KOPT-K1 (cell line): ENCODE data around the gene TGIF1.

Experiments used
- H3K27ac ChIP-seq: fragments of 200-600 bp; sonication (generic); 2 replicates; pipeline ENCODE4 v1.5.1; 2016; ENCODE audit warnings: antibody characterized with exemption, mild to moderate bottlenecking, low read depth, low read length; ENCODE audit not compliant: poor library complexity, severe bottlenecking
- H3K36me3 ChIP-seq: fragments of 200-600 bp; sonication (generic); 2 replicates; pipeline ENCODE4 v1.5.1; 2017; ENCODE audit warnings: antibody characterized with exemption, mild to moderate bottlenecking, low read length, moderate library complexity; ENCODE audit not compliant: insufficient read depth
- H3K9me3 ChIP-seq: fragments of 200-600 bp; sonication (generic); 2 replicates; pipeline ENCODE4 v1.5.1; 2017; ENCODE audit warnings: antibody characterized with exemption, low read length, mild to moderate bottlenecking; ENCODE audit not compliant: insufficient read depth, poor library complexity, severe bottlenecking

TGIF1 gene

DNA sequence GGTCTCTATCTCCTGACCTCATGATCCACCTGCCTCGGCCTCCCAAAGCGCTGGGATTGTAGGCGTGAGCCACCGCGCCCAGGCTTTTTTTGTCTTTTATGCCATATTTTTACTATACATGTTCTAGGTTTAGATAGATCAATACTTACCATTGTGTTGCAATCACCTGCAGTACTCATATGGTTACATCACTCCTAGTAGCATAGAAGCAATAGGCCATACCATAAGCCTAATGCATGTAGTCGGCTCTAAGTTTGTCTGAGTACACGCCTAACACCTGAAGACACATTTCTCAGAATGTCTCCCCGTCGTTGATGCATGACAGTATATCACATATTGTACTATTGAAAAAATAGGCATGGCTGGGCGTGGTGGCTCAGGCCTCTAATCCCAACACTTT is 27.1 kb upstream of the TGIF1 start:
- no peaks in the 10 kb centered on the region for H3K36me3 ChIP-seq
- no peaks in the 10 kb centered on the region for H3K9me3 ChIP-seq
- H3K27ac ChIP-seq = no peak overlapping the region

DNA sequence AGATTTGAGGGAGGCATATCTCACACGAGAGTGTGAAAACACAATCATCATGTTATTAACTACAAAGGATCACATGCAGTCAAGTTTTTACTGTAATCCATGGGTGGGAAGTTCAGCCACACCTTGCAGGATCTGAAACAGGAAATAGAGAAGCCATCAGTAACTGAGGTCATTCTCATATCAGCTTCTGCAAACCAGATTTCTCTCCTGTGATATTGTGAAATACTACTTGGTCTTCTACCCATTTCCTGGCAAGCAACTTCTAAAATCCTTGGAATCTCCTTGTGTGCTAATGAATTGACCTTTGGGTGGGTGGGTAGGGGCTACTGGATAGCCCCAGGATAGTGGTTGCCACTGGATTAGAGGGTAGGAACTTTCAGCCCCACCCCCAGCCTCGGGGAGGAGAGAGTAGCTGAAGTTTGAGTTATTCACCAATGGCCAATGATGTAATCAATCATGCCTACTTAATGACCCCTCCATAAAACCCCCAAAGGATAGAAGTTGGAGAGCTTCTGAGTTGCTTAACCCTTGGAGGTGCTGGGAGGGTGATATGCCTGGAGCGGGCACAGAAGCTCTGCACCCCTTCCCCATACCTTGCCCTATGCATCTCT is 25.6 kb upstream of the TGIF1 start:
- no peak overlapping the region for H3K27ac ChIP-seq
- H3K9me3 ChIP-seq = no peaks in the 10 kb centered on the region
- H3K36me3 ChIP-seq = no peaks in the 10 kb centered on the region

DNA sequence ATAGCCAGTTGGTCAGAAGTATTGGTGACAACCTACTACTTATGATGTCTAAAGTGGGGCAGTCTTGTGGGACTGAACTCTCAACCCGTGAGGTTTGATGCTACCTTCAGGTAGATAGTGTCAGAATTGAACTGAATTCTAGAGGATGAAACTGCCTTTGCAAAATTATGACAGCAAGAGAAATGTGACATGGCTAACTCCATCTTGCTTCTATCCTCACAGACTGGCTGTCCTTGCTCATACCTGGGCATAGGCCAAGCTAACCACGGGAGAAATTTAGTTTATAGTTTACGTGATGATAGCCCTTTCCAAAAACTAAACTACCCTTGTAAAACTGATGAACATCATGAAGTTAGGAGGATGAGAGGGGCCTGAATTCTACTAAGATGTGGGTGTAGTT is 24.9 kb upstream of the TGIF1 start:
- no peaks in the 10 kb centered on the region for H3K36me3 ChIP-seq
- H3K27ac ChIP-seq = no peak overlapping the region
- H3K9me3 ChIP-seq = no peaks in the 10 kb centered on the region

DNA sequence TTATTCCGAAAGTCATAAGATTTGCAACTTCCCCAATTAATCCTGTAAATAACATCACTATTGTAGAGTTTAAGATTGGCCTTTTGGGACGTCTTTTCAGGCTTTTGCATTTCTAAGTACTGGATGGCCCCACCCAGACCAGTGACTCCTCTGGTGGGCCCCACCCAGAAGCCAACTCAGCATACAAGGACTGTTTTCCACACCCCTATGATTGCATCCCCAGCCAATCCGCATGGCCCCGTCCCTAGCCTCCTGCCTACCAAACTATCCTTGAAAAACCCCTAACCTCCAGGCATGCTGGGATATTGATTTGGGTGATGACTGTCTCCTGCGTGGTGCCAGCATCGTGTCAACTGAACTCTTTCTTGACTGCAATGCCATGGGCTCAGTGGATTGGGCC is 24.5 kb upstream of the TGIF1 start:
- H3K27ac ChIP-seq = no peak overlapping the region

DNA sequence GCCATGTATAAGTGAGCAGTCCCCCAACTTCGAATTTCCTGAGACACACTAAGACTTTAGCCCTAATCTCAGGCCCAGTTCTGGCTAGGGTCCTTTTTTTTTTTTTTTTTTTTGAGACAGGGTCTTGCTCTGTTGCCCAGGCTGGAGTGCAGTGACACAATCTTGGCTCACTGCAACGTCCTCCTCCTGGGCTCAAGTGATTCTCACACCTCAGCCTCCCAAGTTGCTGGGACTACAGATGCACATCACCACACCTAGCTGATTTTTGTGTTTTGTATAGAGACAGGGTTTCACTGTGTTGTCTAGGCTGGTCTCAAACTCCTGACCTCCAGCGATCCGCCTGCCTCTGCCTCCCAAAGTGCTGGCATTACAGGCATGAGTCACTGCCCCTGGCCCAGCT is 23.9 kb upstream of the TGIF1 start:
- Histone ChIP-seq H3K36me3 (no peaks in the 10 kb centered on the region), H3K27ac (no peak overlapping the region), H3K9me3 (no peaks in the 10 kb centered on the region)

More for the DNA sequence above, 24.5 kb upstream of the TGIF1 start:
- no peaks in the 10 kb centered on the region for H3K9me3 ChIP-seq
- no peaks in the 10 kb centered on the region for H3K36me3 ChIP-seq

DNA sequence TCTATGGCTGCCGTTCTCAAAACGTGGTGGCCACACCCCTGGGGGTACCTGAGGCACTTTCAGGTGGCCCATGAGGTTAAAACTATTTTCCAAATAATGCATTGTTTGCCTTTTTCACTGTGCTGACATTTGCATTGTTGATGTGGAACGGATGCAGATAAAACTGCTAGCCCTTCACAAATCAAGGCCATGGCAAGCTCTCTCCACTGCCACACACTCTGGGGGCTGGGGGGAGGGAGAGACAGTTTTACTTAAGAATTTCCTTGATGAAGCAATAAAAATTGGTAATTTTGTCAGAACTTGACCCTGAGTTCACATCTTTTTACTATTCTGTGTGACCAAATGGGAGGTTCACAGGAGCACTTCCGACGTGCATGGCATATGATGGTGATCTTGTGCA is 22.0 kb upstream of the TGIF1 start:
- Histone ChIP-seq H3K27ac (no peak overlapping the region), H3K9me3 (no peaks in the 10 kb centered on the region), H3K36me3 (no peaks in the 10 kb centered on the region)

DNA sequence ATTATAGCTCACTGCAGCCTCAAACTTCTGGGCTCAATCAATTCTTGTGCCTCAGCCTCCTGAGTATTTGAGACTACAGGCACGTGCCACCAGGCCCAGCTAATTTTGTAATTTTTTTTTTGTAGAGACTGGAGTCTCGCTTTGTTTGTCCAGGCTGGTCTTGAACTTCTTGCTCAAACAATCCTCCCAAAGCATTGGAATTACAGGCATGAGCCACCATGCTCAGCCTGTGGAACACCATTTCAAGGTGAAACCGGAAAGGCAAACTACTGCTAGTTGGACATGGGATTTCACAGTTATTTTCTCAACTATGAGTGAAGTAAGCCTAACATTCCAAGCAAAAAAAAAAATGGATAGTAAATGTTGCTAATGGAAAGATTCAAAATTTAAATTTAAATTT is 20.9 kb upstream of the TGIF1 start:
- no peaks in the 10 kb centered on the region for H3K36me3 ChIP-seq
- no peak overlapping the region for H3K27ac ChIP-seq
- no peaks in the 10 kb centered on the region for H3K9me3 ChIP-seq

DNA sequence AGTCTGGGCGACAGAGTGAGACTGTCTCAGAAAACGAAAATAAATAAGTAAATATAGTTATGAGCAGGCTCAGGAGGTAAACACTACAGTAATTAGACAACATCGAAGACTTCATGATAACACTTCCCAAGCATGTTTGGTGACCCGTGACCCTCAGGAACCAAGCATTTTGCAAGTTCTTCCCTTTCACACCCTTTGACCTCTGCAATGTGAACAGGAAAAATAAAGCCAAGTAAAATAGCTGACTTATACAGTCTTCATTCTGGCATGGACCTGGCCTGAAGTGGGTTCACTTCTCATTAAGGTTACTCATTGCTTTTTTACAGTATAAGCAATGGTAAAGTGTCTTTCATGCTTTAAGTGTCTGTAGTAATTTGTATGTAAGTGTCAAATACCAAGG is 15.3 kb upstream of the TGIF1 start:
- Histone ChIP-seq H3K36me3 (no peaks in the 10 kb centered on the region), H3K9me3 (no peaks in the 10 kb centered on the region), H3K27ac (no peak overlapping the region)

DNA sequence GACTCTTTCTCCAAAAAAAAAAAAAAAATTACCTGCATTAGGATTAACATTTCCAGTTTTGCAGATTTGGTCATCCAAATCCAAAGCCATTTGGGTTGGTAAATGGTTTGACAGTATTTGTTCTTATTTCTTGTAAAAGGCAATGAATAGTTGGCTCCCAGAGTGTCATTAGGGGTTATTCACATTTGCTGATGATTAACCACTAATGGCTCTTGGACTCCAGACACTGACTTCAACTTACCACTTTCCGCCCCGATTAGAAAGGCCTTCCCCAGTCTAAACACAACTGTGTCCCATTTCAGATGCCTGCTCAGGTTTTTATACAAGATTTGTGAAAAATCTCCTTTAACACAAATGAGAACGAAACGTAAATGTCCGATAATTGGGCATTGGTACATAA is 9.6 kb upstream of the TGIF1 start:
- Histone ChIP-seq H3K36me3 (no peaks in the 10 kb centered on the region), H3K27ac (no peak overlapping the region), H3K9me3 (no peaks in the 10 kb centered on the region)

DNA sequence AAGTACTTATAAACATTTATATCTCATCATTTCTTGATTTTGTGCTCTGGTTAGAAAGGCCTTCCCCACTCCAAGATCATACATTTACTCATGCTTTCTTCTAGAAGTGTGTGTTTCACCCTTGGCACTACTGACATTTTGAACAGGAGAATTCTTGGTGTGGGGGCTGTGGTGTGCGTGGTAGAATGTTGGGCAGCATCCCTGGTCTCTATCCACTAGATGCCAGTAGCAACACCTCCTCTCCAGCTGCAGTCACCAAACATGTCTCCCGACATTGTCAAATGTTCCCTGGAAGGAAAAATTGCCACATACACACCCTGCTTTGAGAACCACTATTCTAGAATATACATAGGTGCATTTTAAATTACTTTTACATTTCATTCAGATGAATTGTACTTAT is 8.7 kb upstream of the TGIF1 start:
- Histone ChIP-seq H3K27ac (no peak overlapping the region), H3K36me3 (no peaks in the 10 kb centered on the region), H3K9me3 (no peaks in the 10 kb centered on the region)

DNA sequence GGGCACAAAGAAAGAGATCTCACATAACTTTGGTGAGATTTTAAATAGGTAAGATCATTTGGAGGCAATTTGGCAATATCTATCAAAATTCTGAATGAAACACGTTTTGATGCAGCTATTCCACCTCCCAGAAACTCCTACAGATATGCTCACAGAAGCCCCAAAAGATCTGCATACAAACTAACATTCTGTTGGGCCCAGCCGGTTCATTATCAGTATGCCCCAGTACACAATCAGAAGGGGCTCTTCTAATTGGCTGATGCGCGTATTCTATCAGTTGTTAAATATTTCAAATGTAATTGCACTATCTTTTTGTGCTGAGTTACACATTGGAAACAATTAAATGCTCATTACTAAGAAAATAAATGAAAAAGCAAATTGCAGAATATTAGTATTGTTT is 7.1 kb upstream of the TGIF1 start:
- Histone ChIP-seq H3K27ac (no peak overlapping the region), H3K36me3 (no peaks in the 10 kb centered on the region), H3K9me3 (no peaks in the 10 kb centered on the region)

DNA sequence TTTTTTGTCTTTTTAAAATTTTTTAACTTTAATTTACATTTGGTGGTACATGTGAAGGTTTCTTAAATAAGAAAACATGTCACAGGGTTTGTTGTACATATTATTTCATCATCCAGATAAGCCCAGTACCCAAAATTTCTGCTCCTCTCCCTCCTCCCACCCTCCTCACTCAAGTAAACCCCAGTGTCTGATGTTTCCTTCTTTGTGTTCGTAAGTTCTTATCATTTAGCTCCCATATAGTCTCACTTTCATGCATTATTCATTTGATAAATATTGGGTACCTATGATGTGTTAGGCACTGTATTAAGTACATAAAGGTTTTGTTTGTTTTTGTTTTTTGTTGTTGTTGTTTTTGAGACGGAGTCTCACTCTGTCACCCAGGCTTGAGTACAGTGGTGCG is 5.7 kb upstream of the TGIF1 start:
- H3K27ac ChIP-seq = no peak overlapping the region
- no peaks in the 10 kb centered on the region for H3K9me3 ChIP-seq
- H3K36me3 ChIP-seq = no peaks in the 10 kb centered on the region

DNA sequence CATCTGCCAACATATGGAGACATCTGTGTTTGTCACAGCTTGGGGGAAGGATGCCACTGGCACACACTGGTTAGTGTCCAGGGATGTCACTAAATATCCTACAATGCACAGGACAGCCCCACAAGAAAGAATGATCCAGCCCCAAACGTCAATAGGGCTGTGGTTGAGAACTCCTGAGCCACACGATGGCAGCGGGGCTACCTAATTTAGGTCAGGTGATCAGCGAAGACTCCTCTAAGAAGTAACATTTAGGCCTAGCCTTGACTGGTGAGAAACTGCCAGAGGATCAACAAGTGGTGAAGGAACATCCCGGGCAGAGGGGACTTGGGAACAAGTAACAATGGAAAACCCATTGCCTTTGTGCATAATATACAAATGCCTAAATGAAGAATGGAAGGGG is 5.0 kb upstream of the TGIF1 start:
- Histone ChIP-seq H3K27ac (no peak overlapping the region), H3K36me3 (no peaks in the 10 kb centered on the region), H3K9me3 (no peaks in the 10 kb centered on the region)

DNA sequence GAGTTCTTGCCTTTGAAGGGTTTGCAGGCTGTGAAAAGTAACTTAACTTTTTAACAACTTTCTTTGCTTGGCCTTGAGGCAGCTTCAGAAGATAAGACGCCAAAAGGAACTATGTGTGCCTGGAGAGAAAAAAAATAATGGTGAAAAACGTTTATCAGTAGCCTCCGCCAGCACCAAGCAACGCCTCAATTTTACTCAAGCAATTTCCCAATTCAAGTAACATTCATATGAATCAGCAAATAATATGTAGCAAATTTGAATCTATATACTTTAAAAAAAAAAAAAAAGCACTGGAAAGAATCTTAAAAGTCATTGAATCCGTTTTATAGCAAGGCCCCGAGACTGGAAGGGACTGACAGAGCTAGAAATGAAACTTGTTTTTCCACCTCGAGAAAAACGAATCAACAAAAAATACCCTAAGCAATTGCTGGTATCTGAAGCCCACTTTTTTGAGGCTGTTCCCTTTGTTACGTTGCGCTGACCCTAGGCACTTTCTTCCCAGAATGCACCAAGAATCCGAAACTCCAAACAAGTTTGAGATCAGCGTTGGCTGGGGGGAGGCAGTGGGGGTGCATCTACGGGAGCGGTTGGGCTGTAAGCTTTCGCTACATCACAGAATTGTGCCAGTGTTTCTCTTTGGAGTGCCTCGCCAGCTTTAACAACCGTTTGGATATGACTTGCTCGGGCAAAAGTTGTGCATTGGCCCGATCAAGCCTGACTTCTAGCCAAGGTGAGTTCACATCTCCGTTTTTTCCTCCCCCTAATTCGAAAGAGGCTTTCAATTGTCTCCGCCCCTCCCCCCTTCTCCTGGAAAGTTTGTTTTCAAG is 2.7 kb upstream of the TGIF1 start:
- Histone ChIP-seq H3K27ac (peak overlapping the region; percentile 78), H3K9me3 (no peaks in the 10 kb centered on the region), H3K36me3 (no peaks in the 10 kb centered on the region)

DNA sequence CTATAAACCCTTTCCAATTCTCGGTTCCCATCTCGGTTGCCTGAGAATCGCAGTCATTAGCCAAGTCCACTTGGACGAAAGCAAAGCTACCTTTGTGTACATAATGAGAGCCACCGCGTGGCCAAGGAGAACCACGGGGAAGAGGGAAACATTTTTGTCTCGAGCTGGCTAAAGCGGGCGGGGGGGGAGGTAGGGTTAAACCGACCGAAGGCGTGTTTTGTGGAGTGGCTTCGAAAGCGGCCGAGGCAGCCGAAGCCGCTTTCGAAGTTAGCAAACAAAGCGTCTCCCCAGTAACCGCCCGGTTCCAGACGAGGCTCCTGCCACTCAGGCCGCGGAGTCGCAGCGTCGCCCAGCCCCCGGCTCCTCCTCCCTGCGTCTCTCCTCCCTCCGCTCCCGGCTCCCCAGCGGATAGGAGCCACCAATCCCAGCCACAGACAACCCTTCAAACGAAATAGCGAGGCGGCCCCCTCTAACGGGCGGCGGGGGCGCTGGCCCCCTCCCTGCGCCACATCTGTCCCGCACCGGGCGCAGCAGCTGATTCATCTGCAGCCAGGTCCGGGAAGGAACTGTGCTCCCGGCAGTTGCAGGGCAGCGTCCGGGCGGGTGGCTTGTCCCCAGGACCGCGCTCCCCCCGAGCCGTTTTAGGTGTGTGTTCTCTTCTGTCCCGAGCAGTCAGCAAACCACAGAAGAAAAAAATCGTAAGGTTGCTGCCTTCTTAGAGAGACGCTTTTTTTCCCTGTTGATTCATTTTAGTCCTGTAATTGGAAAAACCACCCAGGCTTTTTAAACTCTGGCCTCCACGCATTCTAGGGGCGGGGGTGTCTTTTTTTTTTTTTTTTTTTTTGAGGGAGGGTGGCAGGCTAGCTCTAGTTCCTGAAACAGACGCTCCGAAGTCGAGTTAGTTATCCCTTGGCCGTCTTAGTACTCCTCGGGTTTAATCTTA is 1.8 kb upstream of the TGIF1 start:
- Histone ChIP-seq H3K9me3 (no peaks in the 10 kb centered on the region), H3K36me3 (no peaks in the 10 kb centered on the region), H3K27ac (peak overlapping the region; percentile 78)
